Stimulated activated CD4-positive, alpha-beta T cell treated with anti-CD3 and anti-CD28 coated beads, Interleukin-15, amount 100 ng/mL, for 48 hours (primary cell): ENCODE results near the gene GFOD1.
"Not testable (repeated sequence)": the region's sequence is repeated elsewhere in the genome, so short reads cannot be mapped to it uniquely, and the experiment has no call there.

Source experiments
- DNase-seq, 2 donors: peaks; one replicate each; pipeline ENCODE4 v3.0.0-alpha.2; 2020; ENCODE audit warnings: low read depth in 2 of 2

The GFOD1 gene

GRCh38 chr6:13511913-13512717 lies 24.7 kb upstream of the GFOD1 start:
- DNase-seq: no peak

- not testable (repeated sequence) for DNase-seq
Observed at GRCh38 chr6:13511141-13511571, 23.8 kb upstream of the GFOD1 start.

- not testable (repeated sequence) for DNase-seq
Observed at GRCh38 chr6:13510433-13510832, 23.0 kb upstream of the GFOD1 start.

- no peak for DNase-seq
Observed at GRCh38 chr6:13508711-13509705, 21.6 kb upstream of the GFOD1 start.

- no peak for DNase-seq
Observed at GRCh38 chr6:13507306-13507860, 20.0 kb upstream of the GFOD1 start.

GRCh38 chr6:13505345-13505734 lies 17.9 kb upstream of the GFOD1 start:
- DNase-seq: no peak

- no peak for DNase-seq
Observed at GRCh38 chr6:13504611-13505344, 17.4 kb upstream of the GFOD1 start.

- no peak for DNase-seq
Observed at GRCh38 chr6:13500915-13501314, 13.5 kb upstream of the GFOD1 start.

GRCh38 chr6:13500264-13500663 lies 12.9 kb upstream of the GFOD1 start:
- DNase-seq: no peak

- DNase-seq: no peak
Observed at GRCh38 chr6:13496513-13497190, 9.3 kb upstream of the GFOD1 start.

- DNase-seq: no peak
Observed at GRCh38 chr6:13495818-13496217, 8.4 kb upstream of the GFOD1 start.

- DNase-seq: no peak
Observed at GRCh38 chr6:13495112-13495776, 7.8 kb upstream of the GFOD1 start.

GRCh38 chr6:13494137-13494536 lies 6.7 kb upstream of the GFOD1 start:
- no peak for DNase-seq

- DNase-seq: no peak
Observed at GRCh38 chr6:13493147-13493546, 5.7 kb upstream of the GFOD1 start.

GRCh38 chr6:13492357-13492756 lies 5.0 kb upstream of the GFOD1 start:
- DNase-seq: no peak

- DNase-seq: no peak
Observed at GRCh38 chr6:13491538-13491937, 4.1 kb upstream of the GFOD1 start.

GRCh38 chr6:13490402-13490801 lies 3.0 kb upstream of the GFOD1 start:
- DNase-seq: no peak

GRCh38 chr6:13488896-13489237 lies 1.5 kb upstream of the GFOD1 start:
- DNase-seq: no peak

- DNase-seq: no peak
Observed at GRCh38 chr6:13488015-13488895, 855 bp upstream of the GFOD1 start.
